T-helper 2 cell treated with Interferon-gamma antibody and Interleukin-4, amounts not matched to agents 5 μg/mL and 100 μg/mL, for 36 hours (primary cell): ENCODE data around the gene VIL1.

ENCODE experiments used
- DNase-seq: peaks from one replicate; pipeline ENCODE4 v3.0.0; 2021; ENCODE audit warnings: low spot score
- H3K27ac Mint-ChIP-seq: one replicate; pipeline ENCODE4 v1.8.0; 2021; ENCODE audit warnings: mild to moderate bottlenecking, mixed read lengths
- H3K27me3 Mint-ChIP-seq: one replicate; pipeline ENCODE4 v1.8.0; 2021; ENCODE audit warnings: low read depth, mixed read lengths
- H3K36me3 Mint-ChIP-seq: one replicate; pipeline ENCODE4 v1.8.0; 2021; ENCODE audit warnings: low read depth, mixed read lengths
- H3K4me1 Mint-ChIP-seq: one replicate; pipeline ENCODE4 v1.8.0; 2021; ENCODE audit warnings: low read depth, mixed read lengths
- H3K4me3 Mint-ChIP-seq: one replicate; pipeline ENCODE4 v1.8.0; 2022; ENCODE audit warnings: mild to moderate bottlenecking, moderate library complexity, mixed read lengths
- H3K9me3 Mint-ChIP-seq: one replicate; pipeline ENCODE4 v1.8.0; 2021; ENCODE audit warnings: mixed read lengths

VIL1 gene

GRCh38 chr2:218398437-218399390 lies 20.2 kb upstream of the VIL1 start:
- Mint-ChIP-seq H3K4me3 (peak overlapping the region; percentile 92), H3K4me1 (peaks cover 37% of the 10 kb centered on the region), H3K9me3 (no peaks in the 10 kb centered on the region), H3K27me3 (no peaks in the 10 kb centered on the region), H3K36me3 (peaks cover 21% of the 10 kb centered on the region), H3K27ac (peak overlapping the region; percentile 100)
- peak; percentile 71 for DNase-seq

- Mint-ChIP-seq H3K4me3 (peak within 1 kb of the TSS; percentile 96), H3K36me3 (peaks cover 28% of the 10 kb centered on the region), H3K27ac (peak within 1 kb of the TSS; percentile 93), H3K27me3 (no peaks in the 10 kb centered on the region), H3K9me3 (no peaks in the 10 kb centered on the region), H3K4me1 (peaks cover 34% of the 10 kb centered on the region)
- peak; percentile 94 for DNase-seq
Measured at GRCh38 chr2:218399391-218400166, 19.3 kb upstream of the VIL1 start, which contains the start of gene CTDSP1. Gene CTDSP1, plus strand, starts transcription at chr2:218399868. Its CDS starts 223 bp downstream, at chr2:218400091.

DNA sequence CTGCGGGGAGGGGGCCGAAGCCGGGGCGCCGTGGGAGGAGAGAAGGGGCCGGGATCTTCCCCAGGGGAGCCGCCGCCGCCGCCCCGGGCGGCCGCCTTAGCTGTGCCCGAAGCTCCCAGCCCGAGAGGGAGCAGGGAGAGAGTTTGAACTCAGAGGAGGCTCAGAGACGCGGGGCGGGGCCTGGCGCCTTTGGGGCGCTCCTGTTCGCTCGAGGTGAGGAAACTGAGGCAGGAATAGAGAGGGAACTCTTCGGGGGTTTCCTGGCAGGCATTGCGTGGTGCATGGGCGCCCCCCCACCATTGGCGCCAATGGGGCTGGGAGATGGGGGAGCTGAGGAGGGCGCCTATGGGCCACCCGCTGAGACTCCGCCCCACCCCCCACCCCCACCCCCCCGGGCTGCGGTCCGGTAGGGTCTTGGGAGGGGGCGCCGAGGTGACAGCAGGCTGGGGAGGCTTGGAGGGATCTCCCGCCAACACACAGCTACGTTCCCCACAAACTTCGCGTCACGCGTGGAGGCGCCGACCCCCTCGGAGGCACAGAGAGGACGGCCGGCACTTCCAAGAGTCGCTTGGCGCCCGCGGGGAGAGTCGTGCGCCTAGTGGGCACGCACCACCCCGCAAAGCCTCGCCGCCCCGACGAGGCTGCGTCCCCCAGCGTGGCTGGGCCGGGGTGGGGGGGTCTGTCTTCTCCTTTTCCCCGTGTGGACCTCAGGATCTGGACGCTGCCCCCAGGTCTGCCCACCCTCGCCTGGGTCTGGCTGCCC lies 18.6 kb upstream of the VIL1 start:
- DNase-seq, result no peak
- no peaks in the 10 kb centered on the region for H3K9me3 Mint-ChIP-seq
- H3K4me1 Mint-ChIP-seq, result peaks cover 33% of the 10 kb centered on the region
- no peaks in the 10 kb centered on the region for H3K27me3 Mint-ChIP-seq
- peak overlapping the region; percentile 96 for H3K4me3 Mint-ChIP-seq
- peak overlapping the region; percentile 93 for H3K27ac Mint-ChIP-seq
- H3K36me3 Mint-ChIP-seq, result peaks cover 35% of the 10 kb centered on the region

- no peak for DNase-seq
- Mint-ChIP-seq H3K27me3 (no peaks in the 10 kb centered on the region), H3K9me3 (no peaks in the 10 kb centered on the region), H3K4me1 (peaks cover 36% of the 10 kb centered on the region), H3K36me3 (peaks cover 37% of the 10 kb centered on the region), H3K27ac (no peak overlapping the region), H3K4me3 (peak overlapping the region; percentile 96)
Measured at GRCh38 chr2:218400930-218401881, 17.7 kb upstream of the VIL1 start.

DNA sequence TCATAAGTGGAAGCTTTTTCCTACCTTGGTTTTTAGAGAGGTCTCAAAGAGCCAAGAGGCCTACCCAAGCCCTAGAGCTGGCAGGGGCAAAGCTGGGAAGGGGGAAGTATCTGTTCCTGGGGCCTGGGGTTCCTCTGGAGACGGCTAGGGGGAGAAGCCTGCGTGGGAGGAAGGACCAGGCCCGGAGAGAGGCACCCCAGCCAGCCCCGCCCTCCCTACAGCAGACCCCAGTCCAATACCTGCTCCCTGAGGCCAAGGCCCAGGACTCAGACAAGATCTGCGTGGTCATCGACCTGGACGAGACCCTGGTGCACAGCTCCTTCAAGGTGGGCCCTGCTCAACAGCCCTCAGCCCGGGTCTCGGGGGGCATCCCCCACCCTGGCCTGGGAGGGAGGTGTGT lies 17.0 kb upstream of the VIL1 start:
- H3K27me3 Mint-ChIP-seq, result no peaks in the 10 kb centered on the region
- no peak for DNase-seq
- peaks cover 37% of the 10 kb centered on the region for H3K36me3 Mint-ChIP-seq
- peak overlapping the region; percentile 57 for H3K27ac Mint-ChIP-seq
- peak overlapping the region; percentile 96 for H3K4me3 Mint-ChIP-seq
- peaks cover 38% of the 10 kb centered on the region for H3K4me1 Mint-ChIP-seq
- H3K9me3 Mint-ChIP-seq, result no peaks in the 10 kb centered on the region

- Mint-ChIP-seq H3K4me1 (peaks cover 37% of the 10 kb centered on the region), H3K4me3 (peak overlapping the region; percentile 54), H3K27me3 (no peaks in the 10 kb centered on the region), H3K27ac (no peak overlapping the region), H3K9me3 (no peaks in the 10 kb centered on the region), H3K36me3 (peaks cover 37% of the 10 kb centered on the region)
- no peak for DNase-seq
Measured at GRCh38 chr2:218402491-218402901, 16.4 kb upstream of the VIL1 start.

- H3K27me3 Mint-ChIP-seq, result no peaks in the 10 kb centered on the region
- DNase-seq, result no peak
- H3K4me3 Mint-ChIP-seq, result peak overlapping the region; percentile 49
- H3K36me3 Mint-ChIP-seq, result peaks cover 37% of the 10 kb centered on the region
- H3K4me1 Mint-ChIP-seq, result peaks cover 35% of the 10 kb centered on the region
- no peaks in the 10 kb centered on the region for H3K9me3 Mint-ChIP-seq
- peak overlapping the region; percentile 41 for H3K27ac Mint-ChIP-seq
Measured at GRCh38 chr2:218402911-218403411, 16.0 kb upstream of the VIL1 start.

- peaks cover 37% of the 10 kb centered on the region for H3K36me3 Mint-ChIP-seq
- peaks cover 35% of the 10 kb centered on the region for H3K4me1 Mint-ChIP-seq
- peak overlapping the region; percentile 41 for H3K27ac Mint-ChIP-seq
- H3K9me3 Mint-ChIP-seq, result no peaks in the 10 kb centered on the region
- no peak for DNase-seq
- peak overlapping the region; percentile 49 for H3K4me3 Mint-ChIP-seq
- no peaks in the 10 kb centered on the region for H3K27me3 Mint-ChIP-seq
Measured at GRCh38 chr2:218403810-218404209, 15.1 kb upstream of the VIL1 start.

GRCh38 chr2:218404351-218405085 lies 14.4 kb upstream of the VIL1 start:
- peak overlapping the region; percentile 39 for H3K27ac Mint-ChIP-seq
- H3K36me3 Mint-ChIP-seq, result peaks cover 37% of the 10 kb centered on the region
- no peak overlapping the region for H3K4me3 Mint-ChIP-seq

DNA sequence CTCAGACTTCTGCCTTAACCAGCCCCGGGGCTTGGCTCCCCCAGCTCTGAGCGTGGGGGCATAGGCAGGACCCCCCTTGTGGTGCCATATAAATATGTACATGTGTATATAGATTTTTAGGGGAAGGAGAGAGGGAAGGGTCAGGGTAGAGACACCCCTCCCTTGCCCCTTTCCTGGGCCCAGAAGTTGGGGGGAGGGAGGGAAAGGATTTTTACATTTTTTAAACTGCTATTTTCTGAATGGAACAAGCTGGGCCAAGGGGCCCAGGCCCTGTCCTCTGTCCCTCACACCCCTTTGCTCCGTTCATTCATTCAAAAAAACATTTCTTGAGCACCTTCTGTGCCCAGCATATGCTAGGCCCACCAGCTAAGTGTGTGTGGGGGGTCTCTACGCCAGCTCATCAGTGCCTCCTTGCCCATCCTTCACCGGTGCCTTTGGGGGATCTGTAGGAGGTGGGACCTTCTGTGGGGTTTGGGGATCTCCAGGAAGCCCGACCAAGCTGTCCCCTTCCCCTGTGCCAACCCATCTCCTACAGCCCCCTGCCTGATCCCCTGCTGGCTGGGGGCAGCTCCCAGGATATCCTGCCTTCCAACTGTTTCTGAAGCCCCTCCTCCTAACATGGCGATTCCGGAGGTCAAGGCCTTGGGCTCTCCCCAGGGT lies 13.7 kb upstream of the VIL1 start:
- no peak for DNase-seq
- Mint-ChIP-seq H3K27ac (peak overlapping the region; percentile 83), H3K4me3 (peak overlapping the region; percentile 78), H3K27me3 (no peaks in the 10 kb centered on the region), H3K4me1 (peaks cover 35% of the 10 kb centered on the region), H3K9me3 (no peaks in the 10 kb centered on the region), H3K36me3 (peaks cover 36% of the 10 kb centered on the region)

More at GRCh38 chr2:218404351-218405085, 14.4 kb upstream of the VIL1 start:
- no peak for DNase-seq
- Mint-ChIP-seq H3K27me3 (no peaks in the 10 kb centered on the region), H3K9me3 (no peaks in the 10 kb centered on the region), H3K4me1 (peaks cover 35% of the 10 kb centered on the region)

DNA sequence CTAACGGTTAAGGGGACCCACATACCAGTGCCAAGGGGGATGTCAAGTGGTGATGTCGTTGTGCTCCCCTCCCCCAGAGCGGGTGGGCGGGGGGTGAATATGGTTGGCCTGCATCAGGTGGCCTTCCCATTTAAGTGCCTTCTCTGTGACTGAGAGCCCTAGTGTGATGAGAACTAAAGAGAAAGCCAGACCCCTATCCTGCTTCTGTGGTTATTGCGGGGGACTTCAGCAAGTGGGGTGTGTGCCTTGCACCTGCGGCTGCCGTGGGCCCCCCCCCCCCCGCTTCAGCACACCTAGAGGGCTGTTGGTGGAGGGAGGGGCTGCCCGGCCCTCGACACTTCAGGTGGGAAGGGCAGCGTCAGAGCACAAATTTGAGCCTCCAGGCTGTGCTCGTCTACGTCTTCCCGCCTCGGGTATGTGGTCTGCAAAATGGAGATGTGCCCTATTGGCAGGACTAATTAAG lies 13.1 kb upstream of the VIL1 start:
- Mint-ChIP-seq H3K9me3 (no peaks in the 10 kb centered on the region), H3K27me3 (no peaks in the 10 kb centered on the region), H3K4me3 (peak overlapping the region; percentile 78), H3K27ac (peak overlapping the region; percentile 83), H3K4me1 (peaks cover 35% of the 10 kb centered on the region), H3K36me3 (peaks cover 35% of the 10 kb centered on the region)
- no peak for DNase-seq
